ENCODE measurements around the gene RNASE9. TPM values are rescaled to one million over a fixed set of nuclear protein-coding genes. Genes with fewer than 3 reads are reported as not detected.
"Not testable (repeated sequence)": the region's sequence is repeated elsewhere in the genome, so short reads cannot be mapped to it uniquely, and the experiment has no call there.

The RNASE9 gene
- total RNA-seq, result not detected

DNA sequence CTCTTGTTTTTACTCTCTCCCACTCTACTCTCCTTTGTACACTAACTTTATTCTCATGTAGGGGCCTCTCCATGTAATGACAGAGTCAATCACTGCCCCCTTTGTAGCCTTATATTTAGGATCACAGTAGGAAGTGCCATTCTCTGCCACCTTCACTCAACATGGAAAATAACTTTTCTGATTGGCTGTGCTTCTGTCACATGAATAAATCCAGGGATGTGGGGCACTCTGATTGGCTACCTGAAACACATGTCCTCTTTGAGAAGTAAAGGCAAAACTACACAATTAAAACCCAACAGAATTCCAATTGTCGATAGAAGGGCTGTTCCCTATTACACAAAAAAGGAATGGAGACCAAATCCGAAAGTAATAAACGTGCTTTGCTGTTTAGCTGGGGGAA lies at the start of gene RNASE9:
TSS of gene RNASE9 (minus strand) at position 87 of the 400 bp plus-strand sequence.
- ChIA-PET POLR2A (no interaction called here), CTCF (no interaction called here)

DNA sequence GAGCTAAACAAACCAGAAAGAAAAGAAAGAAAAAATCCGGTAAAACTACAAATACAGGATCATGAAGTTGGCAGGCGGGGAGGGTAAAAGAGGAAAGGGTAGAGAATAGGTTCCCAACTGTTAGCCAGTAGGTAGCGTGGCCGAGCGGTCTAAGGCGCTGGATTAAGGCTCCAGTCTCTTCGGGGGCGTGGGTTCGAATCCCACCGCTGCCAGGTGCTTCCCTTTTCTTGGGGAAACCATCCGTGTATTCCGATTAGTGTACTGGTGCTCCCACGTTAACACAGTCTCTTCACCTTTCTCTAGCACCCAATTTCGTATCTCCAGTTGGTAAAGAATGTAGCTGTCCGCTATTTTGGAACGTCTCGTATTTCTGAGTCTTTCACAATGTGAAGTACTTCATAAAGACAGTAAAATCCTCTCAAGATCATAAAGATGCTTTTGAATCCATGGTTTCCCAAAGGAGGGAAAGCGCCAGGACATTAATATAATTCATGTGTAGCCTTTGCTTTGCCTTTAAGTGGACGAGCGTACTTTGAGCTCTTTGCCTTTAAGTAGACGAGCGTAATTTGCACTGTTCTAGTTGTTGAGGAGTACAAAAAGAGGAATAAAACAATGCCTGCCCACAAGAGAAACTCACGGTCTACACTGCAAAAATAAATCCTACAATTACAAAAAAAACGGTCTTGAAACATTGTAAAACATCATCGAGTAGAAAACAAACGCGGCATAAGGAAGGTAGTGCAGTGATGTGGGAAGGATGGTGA lies 49.3 kb upstream of the RNASE9 start:
- POLR2A ChIA-PET, result interaction anchor here (1.7 kb wide), 1 partner anchor 267 kb away, joined by 6 read pairs; the partner anchor contains the start of gene PARP2
- CTCF ChIA-PET, result interaction anchor here (1.0 to 2.5 kb wide), 11 partner anchors 12 to 283 kb away, joined by 3 to 12 read pairs (median 4); no protein-coding TSS in a partner anchor

DNA sequence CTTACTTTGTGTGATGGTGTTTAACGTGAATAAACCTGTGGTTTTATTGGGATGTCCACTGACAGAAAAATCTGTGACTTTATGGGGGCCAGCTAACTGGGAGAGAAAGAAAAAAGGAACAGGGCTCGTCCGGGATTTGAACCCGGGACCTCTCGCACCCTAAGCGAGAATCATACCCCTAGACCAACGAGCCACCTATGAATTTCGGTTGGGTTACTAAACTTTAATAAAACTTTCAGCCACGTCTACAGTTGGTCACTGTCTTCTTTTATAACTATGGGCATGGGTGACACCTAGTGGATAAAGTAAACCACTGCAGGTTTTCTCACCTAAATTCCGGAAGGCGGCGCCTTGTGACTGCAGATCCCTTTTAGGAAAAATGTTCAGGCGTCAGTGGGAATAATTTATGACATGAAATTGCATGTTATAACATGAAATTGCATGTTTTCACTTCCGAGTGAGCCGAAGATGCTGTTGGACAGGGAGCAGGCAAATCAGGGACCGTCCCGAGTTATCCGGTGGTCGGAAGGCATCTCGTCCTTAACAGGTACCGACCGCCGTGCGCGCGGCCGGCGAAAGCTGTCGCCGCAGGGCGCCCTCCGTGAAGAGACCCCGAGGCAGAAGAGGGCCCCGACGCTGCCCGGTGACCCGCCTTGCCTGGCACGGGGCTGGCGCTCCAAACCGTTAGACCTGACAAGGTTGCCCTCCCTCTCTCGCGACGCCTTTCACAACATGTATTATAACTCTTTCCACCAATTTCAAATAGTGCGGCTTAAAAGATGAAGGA lies 48.6 kb upstream of the RNASE9 start:
- ChIA-PET CTCF (interaction anchor here (0.7 to 3.5 kb wide), 13 partner anchors 11 to 283 kb away, joined by 3 to 17 read pairs (median 4); no protein-coding TSS in a partner anchor), POLR2A (interaction anchor here (1.7 kb wide), 1 partner anchor 266 kb away, joined by 6 read pairs; the partner anchor contains the start of gene PARP2)

DNA sequence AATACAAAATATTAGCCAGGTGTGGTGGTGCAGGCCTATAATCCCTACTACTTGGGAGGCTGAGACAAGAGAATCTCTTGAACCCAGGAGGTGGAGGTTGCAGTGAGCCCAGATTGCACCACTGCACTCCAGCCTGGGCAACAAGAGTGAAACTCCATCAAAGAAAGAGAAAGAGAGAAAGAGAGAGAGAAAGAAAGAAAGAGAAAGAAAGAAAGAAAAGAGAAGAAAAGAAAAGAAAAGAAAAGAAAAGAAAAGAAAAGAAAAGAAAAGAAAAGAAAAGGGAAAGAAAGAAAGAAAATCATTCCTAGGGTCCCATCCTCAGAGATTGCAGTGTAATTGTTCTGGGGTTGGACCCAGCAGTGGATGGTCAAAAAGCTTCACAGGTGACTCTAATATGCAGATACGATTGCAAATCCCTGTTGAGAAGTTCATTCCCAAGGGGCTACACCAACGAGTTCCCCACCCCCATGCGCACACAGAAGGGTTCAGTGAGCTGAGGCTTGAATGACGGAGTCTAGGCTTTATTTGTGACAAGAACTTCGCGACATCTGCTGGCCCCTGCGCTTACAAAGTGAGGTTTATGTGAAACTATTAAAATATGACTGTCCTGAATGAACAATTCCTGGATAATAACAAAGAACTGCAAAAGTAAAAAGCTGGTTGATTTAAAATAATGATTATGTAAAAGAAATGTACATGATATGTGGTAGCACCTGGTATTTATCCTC lies 47.7 kb upstream of the RNASE9 start:
- ChIA-PET CTCF (interaction anchor here (0.7 to 3.5 kb wide), 6 partner anchors 10 to 281 kb away, joined by 3 to 17 read pairs (median 4); no protein-coding TSS in a partner anchor), POLR2A (interaction anchor here (1.7 kb wide), 1 partner anchor 265 kb away, joined by 6 read pairs; the partner anchor contains the start of gene PARP2)

GRCh38 chr14:20607617-20608016 lies 46.8 kb upstream of the RNASE9 start:
- ChIA-PET CTCF (interaction anchor here (1.4 to 3.5 kb wide), 2 partner anchors 71 to 280 kb away, joined by 3 to 17 read pairs; no protein-coding TSS in a partner anchor), POLR2A (no interaction called here)

DNA sequence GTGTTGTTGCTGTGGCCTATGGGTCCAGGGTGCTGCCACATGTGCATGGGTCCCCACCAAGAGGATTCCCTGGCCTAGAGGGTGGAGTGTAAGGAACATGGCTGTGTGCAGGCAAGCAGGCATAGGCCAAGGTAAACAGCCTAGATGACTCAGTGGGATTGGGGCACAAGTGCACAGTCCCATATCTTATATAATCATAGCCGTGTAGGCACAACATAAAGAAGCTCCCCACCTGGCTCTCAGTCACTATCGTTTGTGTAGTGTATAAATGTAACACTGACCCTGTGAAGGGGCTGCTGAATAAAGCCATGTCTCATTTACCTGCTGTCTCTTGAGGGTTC lies 46.0 kb upstream of the RNASE9 start:
- ChIA-PET CTCF (interaction anchor here (1.2 to 3.5 kb wide), 2 partner anchors 76 to 279 kb away, joined by 3 to 17 read pairs; no protein-coding TSS in a partner anchor), POLR2A (no interaction called here)

GRCh38 chr14:20606190-20606901 lies 45.5 kb upstream of the RNASE9 start:
- POLR2A ChIA-PET, result interaction anchor here (0.6 kb wide), 1 partner anchor 488 kb away, joined by 3 read pairs; no protein-coding TSS in a partner anchor
- CTCF ChIA-PET, result interaction anchor here (1.2 to 3.5 kb wide), 2 partner anchors 76 to 279 kb away, joined by 3 to 17 read pairs; no protein-coding TSS in a partner anchor

DNA sequence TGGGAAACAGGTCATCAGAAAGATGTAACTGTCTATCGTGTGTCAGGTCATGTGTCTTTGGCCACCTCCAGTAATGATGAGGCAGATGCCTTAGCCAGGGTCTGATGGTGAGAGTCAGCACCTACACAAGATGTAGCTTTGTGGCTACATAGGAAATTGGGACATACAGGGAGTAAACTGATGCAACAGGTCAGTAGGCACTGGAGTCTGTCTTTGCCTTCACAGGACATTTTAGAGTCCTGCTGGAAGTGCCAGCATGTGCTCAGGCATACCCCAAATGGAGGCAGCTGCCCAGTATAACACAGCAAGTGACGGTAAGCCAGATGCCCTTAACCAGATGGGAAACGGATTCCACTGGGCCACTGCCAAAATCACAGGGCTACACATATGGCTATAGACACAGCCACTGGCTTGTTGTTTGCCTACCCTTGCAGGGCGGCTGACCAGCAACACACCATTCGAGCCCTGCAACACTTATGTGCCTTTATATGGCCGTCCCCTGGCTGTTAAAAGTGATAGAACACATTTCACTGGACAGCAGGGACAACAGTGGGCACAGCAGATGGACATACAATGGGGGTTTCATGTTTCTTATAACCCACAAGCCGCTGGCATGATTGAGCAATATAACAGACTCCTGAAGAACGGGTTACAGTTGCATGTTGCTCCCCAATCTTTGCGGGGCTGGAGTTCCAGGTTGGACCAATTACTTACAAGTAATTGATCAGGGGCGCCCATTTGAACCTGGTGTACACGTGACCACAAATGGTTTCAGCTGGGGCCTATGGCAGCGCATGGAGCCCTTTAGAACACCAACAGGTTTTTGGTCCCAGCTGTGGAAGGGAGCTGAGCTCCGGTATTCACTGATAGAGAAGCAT lies 43.2 kb upstream of the RNASE9 start:
- POLR2A ChIA-PET, result no interaction called here
- CTCF ChIA-PET, result no interaction called here

DNA sequence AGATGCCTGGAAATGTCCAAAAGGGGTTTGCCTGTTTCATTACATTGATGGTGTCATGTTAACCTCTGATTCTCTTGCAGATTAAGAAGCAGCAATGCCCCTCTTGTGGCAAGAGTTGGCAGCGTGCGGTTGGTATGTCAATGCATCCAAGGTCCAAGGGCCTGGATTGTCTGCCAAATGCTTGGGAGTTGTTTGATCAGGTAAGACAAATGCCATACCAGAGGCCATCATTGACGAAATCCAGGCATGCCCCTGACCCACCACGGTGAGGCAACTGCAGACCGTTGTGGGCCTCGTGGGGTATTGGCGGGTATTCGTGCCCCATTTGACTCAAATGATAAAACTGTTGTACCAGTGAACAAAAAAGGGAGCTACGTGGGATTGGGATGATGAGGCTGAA lies 41.7 kb upstream of the RNASE9 start:
- CTCF ChIA-PET, result no interaction called here
- POLR2A ChIA-PET, result no interaction called here

DNA sequence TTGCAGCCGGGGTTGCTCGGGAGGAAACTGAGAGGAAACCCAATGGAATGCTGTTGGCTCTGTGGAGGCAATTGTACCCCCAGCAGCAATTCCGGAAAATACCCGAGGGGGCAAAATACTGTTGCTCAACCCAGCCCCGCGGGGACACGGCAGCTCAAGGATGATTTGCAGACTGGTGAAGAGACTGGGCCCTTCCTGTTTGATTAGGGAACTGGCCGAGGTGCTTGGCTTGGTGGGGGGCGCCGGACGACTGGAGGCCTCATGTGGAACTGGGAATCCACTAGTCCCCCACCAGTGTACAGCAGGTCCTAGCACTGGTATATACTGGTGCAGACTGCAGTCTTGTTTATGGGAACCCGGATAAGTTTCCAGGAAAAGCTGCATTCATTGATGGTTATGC lies 40.7 kb upstream of the RNASE9 start:
- POLR2A ChIA-PET, result no interaction called here
- CTCF ChIA-PET, result no interaction called here

- CTCF ChIA-PET, result interaction anchor here (1.1 to 1.6 kb wide), 2 partner anchors 12 to 110 kb away, joined by 3 to 5 read pairs; no protein-coding TSS in a partner anchor
- POLR2A ChIA-PET, result no interaction called here
Measured at GRCh38 chr14:20597108-20597507, 36.3 kb upstream of the RNASE9 start.

DNA sequence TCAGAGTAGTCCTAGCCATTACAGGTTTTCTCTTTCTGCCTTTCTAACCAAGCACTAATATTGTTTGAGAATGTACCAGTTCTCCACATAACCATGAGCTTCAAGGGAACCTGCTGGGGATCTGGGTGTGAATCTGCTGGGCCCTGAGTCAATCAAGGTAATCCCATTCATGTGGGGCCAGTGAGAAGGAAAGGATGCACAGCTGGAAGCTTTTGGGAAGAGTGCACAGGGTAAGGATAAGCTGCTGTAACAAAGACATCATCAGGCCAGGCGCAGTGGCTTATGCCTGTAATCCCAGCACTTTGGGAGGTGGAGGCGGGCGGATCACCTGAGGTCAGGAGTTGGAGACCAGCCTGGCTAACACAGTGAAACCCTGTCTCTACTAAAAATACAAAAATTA lies 34.9 kb upstream of the RNASE9 start:
- CTCF ChIA-PET, POLR2A ChIA-PET: not testable (repeated sequence)

- POLR2A ChIA-PET, result no interaction called here
- CTCF ChIA-PET, result no interaction called here
Measured at GRCh38 chr14:20592574-20592973, 31.7 kb upstream of the RNASE9 start.

- POLR2A ChIA-PET, result no interaction called here
- CTCF ChIA-PET, result no interaction called here
Measured at GRCh38 chr14:20591235-20591634, 30.4 kb upstream of the RNASE9 start, which contains the start of gene RNASE12. TSS of gene RNASE12 (minus strand) at chr14:20591376. CDS start at chr14:20590723, 653 bp downstream.

DNA sequence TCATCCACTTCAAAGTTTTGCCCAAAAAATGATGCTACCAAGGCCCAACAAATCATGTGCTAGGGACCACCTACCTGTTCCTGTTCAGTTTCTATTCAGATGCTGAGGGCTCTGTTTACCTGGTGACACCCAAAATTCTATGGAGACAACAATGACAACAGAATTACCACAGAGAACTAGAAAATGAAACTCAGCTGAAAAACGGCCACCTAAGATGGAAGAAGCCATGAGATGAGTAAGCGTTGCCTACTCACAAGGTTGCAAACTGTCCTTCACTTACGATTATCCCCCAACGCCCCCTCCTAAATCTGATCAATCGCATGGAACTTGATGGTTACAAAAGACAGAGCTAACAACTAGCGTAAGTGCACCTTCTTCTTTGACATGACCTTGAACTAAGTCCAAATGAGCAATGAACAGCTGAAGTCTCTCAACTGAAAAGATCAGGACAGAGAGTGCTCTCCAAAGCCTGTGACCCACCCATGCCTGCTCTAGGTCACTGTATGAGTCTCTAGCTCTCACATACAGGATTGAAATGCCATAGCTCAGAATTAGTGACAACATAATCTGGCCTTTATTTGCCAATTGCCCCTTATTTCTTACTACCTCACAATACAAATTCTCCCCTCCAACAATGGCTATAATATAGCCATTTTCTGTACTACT lies 26.8 kb upstream of the RNASE9 start, which contains the start of gene RNASE11:
TSS of gene RNASE11 (minus strand) at position 513 of the 666 bp plus-strand sequence.
- ChIA-PET POLR2A (interaction anchor here (0.6 kb wide), 1 partner anchor 607 kb away, joined by 4 read pairs; no protein-coding TSS in a partner anchor), CTCF (no interaction called here)

GRCh38 chr14:20583908-20584307 lies 23.1 kb upstream of the RNASE9 start:
- ChIA-PET CTCF (no interaction called here), POLR2A (no interaction called here)

- ChIA-PET CTCF (no interaction called here), POLR2A (no interaction called here)
Measured at GRCh38 chr14:20583142-20583541, 22.3 kb upstream of the RNASE9 start.

Data from activated CD8-positive, alpha-beta memory T cell treated with anti-CD3 and anti-CD28 coated beads for 36 hours (primary cell).